HG03565 (cell line): Measurements from ENCODE around the gene HHAT.

Experiments
- ATAC-seq: cut with Tn5 transposase; IDR thresholded peaks from one replicate; pipeline ENCODE4 v1.9.1; 2021; ENCODE audit warnings: mild to moderate bottlenecking, moderate library complexity; ENCODE audit not compliant: unreplicated experiment

HHAT gene

DNA sequence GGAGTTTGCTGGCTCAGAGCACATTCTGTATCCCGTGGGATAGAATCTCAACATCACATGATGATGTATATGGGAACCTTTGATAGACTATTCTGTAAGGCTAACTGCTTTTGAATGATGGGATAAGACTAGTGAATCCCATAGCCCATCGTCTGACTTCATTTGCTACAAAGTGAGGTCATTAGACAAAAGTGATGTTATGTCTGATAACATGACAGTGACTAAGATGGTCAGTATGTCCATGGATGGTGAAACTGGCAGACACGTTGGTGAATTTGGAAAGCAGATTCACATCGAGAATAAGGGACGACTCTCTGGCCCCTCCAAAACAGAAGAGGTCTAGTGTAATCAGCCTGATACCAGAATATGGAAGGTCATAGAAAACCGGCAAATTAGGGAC lies 108.4 kb downstream of the HHAT start:
- no peak for ATAC-seq

DNA sequence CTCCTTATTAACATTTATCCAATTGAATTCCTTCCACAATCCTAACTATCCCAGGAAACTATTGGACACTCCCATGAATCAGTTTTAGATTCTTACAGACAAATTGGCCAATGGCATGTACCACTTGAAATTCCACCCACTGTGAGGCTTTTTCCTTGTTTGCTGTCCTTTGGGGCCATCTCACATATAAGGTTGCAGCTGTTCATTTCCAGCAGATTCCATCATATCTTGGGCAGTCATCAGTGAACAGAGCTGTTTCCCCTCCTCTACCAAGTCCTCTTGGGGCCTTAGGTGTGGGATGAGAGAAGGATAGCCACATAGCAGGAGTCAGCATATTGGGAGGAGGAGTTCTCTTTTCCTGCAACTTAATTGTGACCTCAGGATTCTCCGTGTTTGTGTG lies 109.1 kb downstream of the HHAT start:
- no peak for ATAC-seq

DNA sequence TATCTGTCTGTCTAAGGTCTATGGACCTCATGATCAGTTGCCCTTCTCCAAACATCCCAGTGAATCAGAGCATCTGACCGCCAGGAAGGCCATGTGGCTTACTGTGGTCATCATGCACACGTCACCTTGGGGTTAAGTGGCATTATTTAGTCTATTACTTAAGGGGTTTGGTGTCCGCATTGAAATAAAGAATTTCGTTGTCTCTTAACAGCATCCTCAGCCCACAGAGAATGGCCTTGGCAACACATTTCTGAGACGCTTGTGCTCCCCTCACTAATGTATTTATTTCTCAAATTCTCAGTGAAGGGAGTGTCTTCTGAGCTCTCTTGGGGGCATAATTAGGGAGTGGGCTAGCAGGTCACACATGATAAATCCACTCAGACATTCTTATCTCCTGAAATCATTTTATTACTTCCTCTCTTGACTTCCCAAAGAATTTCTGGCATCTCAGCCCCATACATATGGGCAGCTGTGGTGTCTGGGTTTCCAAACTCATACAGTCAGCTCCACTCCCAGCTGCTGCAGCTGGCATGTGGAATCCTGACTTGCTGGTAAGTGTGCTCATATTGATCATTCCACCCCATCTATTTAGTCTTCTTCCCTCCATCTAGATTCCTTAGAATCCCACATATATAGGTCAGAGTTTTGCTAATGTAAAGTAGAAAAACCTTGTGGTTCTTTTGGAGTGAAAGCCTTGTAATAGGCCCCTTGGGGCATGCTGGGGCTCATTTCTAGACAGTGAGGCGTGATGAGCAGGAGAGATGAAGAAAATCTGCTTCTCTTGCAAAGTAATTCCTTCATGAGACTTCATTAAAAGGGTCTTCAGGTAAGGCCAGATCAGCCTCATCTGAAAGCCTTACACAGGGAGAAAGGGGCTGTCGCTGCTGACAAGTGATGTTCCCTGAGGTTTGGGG lies 110.5 kb downstream of the HHAT start:
- no peak for ATAC-seq

DNA sequence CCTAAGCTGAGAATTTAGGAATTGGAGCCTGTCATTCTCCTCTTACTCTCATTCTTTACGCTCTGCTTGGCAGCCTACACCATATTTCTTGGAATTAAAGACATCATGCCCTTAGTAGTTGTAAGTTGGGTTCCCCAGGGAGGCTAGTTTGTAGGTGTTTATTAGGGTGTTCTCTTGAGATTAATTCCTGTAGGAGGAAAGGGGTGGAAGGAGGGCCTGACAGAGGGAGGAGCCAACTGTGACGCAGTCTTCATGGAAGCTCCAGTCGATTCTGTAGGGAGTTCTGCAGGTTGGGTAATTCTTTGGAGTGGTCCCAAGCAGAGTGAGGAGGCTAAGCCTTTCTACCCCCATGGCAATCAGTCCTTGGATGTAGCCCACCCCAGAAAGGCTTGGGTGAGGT lies 111.4 kb downstream of the HHAT start:
- ATAC-seq = no peak

DNA sequence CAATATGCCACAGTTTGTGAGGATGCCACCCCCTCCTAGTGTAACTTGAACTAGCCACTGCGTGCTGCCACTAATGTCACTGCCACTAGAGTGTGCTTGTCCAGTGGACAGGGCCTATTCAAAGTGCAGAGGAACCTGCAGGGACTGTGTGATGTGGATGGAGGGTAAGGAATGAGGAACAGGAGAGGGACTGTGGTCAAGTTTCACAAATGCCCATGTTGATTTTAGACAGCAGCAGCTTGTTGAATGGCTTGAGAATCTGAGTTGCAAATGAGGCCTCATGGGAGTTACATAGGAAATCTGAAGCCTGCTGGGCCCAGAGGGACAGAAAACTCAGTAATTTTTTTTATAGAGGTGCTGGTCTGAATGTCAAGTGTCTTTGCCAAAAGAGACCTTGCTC lies 112.3 kb downstream of the HHAT start:
- ATAC-seq = no peak

DNA sequence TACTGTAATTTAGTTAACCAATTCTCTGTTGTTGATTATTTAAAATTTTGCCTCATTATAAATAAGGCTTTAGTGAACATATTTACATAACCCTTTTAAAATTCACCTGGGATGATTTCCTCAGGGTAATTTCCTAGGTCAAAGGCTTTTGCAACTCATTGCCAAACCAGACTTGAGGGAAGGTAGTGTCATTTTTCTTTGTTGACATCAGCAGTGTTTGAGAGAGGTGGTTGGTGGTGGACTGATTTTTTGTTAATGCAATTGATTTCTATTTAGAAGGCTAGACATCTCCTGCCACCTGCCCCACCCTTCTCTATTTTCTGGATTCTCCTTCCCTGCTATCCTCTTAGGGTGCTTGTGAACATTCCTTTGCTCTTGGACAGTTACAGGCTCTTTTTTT lies 116.8 kb downstream of the HHAT start:
- no peak for ATAC-seq

DNA sequence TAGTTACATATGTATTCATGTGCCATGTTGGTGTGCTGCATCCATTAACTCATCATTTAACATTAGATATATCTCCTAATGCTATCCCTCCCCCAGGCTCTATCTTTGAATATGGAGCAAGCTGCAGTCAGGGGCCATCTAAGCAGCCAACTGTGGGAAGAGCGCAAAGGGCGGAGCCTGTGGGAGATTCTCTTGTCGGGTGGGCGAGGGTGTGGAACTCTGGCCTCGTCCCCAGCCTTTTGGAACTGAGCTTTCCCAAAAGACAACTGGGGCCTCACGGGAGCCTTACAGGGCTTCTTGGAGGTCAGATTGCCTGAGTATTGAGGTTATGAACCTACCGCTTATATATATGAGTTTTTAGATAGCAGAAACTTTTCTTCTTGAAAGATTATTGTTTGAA lies 117.2 kb downstream of the HHAT start:
- no peak for ATAC-seq

DNA sequence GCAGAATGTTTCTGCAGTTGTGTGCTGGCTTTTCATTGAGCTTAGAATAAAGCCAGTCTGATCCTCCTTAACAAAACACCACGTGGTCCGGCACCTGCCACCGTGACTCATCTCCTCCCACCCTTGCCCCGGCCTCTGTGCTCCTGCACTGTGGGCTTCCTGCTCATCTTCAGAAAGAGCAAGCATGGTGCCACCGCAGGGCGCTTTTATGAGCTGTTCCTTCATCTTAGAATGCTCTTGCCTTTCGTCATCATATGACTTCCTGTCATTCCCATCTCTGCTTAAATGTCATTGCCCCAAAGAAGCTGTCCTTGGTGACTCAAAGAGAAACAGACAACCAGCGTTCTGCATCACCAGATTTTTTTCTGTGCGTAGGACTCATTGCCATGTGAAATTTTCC lies 117.8 kb downstream of the HHAT start:
- ATAC-seq = peak; percentile 86

DNA sequence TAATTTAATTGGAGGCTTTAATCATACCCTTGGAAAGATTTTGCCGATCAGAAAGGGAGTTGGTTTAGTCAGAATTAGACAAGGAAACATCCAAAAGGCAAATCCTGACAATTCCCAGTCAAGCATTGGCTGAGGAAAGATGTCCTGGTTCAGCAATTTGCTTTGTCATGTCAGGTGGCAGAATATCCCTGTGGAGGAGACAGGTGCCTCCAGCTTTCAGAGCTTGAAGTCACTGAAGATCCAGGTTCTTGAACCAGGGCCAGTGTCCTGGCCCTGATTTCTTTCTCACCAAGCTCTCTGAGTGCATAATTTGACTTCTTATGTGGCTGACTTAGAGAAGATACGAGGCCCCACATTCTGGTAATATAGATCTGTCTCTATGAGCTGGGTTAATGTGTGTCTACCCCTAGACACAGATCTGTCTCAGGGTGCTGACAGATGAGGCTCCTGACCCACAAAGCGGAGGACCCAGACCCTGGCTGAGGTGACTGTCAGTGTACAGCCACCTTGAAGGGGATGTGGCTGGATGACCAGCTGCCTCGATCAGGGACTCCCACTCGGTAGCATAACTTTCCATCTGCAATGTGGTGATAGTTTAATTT lies 118.9 kb downstream of the HHAT start:
- no peak for ATAC-seq

DNA sequence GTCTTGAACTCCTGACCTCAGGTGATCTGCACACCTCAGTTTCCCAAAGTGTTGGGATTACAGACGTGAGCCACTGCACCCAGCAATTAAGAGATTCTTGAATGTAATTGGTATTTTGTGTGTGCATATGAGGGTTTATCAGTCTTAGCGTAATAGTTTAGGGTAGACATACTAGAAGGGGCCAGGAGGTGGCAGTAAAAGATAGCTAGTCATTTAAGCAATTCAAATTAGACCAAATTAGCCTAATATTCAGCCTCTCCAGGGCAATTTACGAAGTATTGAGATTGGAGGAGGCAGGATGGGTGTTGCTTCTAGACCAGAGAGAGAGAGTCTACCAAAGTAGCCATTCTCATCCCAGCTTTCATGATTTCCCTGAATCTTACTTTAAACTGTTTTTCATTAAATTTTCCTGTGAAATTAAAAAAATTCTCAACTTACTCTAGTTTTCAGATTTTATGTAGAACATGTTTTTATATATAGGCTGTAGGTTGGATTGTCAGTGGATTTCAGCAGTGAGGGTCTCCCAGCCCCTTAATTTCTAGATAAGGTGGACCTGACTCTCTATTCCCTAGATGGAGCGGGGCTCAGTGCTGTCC lies 119.7 kb downstream of the HHAT start:
- ATAC-seq = no peak

DNA sequence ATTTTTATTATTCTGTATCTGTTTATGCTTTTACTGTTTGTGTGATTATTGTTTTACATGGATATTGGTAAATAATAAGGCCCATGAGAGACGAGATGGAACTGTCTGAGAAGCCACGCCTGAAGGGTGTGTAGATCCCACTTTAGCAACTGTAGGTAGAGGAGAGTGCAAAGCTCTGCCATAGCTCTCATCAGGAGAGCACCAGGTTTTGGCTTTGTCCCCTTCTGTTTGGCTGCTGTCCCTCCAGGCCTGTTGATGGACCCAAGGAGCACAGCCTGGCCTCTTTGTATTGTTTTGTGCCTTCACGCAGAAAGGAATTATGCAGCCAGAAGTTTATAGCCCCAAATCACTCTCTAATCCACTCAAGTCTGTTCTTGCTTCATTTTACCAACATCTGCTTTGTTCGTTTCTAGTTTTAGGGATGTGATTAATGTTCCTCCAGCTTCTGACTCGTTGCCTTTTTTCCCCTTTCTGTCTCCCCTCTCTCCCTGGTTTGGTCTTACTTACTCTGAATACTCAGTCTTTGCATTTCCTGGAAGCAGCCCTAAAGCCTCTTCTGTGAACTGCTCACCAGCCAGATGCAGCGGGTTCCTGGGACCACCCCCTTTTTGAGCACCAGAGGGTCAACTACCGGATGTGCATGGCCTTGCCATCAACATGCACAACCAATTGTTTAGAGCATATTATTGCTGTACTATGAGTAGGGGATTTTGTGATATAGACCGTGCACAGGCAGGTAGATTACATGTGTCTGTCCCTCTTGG lies 127.3 kb downstream of the HHAT start:
- ATAC-seq = no peak

DNA sequence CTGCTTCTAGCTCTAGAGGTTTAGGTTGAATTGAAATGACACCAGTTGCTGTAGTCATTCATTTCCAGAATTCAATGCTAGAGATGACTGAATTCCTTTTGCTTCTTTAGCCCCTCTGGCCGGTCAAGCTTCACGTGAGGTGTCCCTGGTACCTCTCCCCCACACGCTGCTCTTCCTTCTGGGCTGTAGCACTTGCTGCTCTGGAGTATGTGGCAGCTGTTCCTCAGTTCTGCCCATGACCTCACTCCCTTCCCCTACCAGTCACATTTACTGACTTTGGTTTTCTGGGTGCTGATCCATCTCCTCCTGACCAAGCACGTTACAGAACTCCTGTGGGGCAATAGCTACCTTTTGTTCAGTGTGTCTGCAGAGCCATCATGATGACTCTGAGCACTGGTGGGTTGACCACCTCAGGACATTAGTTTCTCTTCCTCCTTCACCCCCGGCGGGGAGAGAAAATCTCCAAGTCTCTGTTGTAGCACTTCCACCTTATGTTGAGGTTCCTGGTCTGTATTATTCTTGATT lies 128.1 kb downstream of the HHAT start:
- no peak for ATAC-seq

DNA sequence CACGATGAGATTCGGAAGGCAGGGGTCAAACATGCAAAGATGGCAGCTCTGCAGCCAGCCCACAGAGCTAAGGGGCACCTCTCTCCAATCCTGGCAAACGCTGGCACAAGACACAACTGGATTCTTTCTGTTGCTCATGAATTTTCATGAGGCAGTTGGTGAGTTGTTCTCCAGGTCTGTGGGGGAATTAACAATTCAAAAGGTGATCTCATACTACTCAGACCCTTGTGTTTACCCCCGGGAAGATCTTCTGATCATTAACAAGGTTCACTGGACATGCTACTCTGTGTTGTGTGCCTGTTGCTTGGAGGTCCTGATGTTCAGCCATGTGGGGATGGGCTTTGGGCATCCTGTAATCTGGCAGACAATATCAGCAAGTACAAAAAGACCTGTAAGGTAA lies 128.9 kb downstream of the HHAT start:
- ATAC-seq = no peak

DNA sequence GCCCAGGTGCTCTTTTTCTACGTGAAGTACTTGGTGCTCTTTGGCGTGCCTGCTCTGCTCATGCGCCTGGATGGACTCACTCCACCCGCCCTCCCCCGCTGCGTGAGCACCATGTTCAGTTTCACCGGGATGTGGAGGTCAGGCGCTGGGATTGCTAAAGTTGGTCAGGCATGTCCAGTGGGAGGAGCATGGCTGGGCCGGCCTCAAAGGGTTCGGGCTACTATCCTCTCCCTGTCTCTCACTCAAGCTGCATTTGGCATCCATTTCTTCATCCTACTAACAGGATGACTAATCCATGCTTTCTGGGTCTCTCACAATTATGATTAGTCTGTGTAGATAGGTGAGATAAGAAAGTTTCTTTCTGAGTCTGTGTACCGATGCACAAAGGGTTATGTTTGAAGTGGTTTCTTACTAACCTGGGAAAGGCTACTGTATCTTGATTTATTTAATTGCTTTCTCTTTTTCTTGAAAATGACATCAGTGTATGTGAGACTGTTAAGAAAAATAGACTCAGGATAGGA lies 135.9 kb downstream of the HHAT start:
- peak; percentile 84 for ATAC-seq

DNA sequence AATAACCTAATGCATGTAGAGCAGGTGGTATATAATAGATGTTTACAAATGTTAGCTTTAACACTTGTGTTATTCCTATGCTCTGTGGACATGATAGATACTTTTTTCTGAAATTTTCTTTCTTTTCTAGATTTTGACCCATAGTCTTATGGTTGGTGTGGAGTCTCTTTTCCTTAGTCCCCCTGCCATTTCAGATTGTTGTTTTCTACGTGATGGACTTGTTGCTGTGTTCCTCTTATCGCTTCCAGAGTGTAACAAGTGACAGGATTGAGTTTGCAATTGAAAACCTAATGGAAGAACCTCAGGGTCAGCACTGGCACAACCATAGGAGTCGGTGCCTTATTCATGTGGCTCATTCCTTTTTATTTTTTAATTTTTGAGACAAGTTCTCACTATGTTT lies 136.4 kb downstream of the HHAT start:
- no peak for ATAC-seq

DNA sequence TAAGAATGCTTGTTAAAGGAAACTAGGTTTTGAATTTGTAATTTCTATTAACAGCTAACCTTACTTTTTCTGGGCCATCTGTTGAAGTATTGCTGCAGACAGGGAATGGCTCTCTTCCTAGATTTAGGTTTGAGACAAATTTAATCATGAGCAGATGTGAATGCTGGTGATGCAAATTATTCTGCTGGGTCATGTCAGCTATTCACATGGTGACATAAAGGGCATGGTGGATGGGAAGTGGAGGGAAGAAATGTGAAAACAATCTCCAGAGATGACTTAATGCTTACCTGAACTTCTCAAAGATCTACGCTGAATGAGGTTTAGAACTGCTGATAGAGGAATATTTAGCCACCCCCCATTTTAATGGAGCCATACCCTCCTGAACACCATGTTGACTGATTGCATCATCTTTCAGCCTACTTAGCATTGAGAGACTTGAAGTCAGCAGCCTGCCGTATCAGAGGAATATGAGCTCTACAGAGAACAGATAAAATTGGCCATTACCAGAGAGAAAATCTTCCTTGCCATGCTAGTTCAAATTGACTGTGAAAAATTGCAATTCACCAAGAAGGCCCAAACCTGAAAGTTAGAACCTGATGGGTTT lies 138.8 kb downstream of the HHAT start:
- ATAC-seq = no peak

DNA sequence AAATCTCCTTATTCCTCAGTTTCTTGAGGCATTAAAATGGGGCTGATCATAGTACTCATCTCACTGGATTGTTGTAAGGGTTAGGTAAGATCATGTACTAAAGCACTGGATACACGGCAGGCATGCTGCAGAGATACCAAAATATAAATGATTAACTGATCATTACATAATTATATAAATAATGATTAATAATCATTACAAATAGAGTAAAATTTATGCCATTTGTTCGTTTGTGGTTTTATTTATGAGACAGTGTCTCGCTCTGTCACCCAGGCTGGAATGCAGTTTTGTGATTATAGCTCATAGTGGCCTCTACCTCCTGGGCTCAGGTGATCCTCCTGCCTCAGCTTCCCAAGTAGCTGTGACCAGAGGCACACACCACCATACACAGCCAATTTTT lies 140.7 kb downstream of the HHAT start:
- ATAC-seq = no peak

DNA sequence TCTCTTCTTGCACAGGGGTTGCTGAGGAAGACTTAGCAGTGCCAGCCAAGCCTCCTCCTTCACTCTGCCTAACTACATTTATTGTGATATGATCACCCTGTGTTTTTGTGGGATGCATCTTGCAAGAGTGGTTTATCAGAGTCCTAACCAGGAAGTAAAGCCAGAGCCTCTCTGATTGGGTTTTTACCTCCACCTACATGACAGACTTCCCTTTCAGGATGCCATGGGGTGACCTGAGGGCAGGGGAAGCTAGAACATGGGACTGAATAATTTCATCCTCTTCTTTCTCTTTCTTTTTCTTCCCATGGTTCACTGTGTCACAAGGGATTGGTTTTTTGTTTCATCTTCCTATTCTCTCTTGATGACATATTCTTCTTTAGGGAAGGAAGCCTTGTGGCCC lies 146.6 kb downstream of the HHAT start:
- no peak for ATAC-seq

DNA sequence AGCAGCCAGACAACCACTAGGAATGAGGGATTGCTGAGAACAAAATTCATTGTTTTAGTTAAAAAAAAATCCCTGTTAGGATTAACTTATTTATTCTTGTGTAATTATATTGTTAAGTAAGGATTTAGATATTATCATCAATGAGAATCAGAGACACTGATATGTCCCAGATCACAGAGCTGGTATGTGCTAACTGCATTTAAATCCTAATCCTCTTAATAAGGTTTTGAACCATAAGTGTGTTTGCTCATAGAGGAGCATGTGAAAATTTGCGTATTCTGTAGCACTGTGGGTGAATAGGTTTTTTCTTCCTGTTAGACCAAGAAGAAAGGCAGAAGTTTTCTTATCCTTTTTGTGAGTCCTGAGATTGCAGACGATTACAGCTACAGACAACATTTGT lies 147.1 kb downstream of the HHAT start:
- ATAC-seq = no peak

DNA sequence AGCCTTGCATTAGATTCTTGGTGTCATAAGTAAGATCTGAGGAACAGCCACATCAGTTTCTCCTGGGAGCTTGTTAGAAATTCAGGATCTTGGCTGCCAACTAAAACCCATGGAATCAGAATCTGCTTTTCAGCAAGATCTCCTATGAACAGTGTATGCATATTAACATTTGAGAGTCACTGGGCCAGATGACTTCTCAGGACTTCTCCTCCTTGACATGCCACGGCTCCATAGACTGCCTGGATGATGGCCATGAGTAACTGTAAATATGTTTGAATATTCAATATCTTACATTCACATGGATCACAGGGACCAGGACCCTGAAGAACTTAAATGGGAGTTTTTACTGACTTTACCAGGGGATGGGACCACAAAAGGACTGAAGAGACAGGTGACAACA lies 148.0 kb downstream of the HHAT start:
- no peak for ATAC-seq
